ENCODE data around the gene COQ8A. TPM values are rescaled to one million over a fixed set of nuclear protein-coding genes. Genes with fewer than 3 reads are reported as not detected.
"Not testable (repeated sequence)": the region's sequence is repeated elsewhere in the genome, so short reads cannot be mapped to it uniquely, and the experiment has no call there.

Gene COQ8A
- total and polyA plus RNA-seq, 10 of the 15 experiments (the other 5 are each of a cell fraction or from before 2014, with no cell fraction given): 0.72 to 24.8 (median 12.1) TPM

- TF ChIP-seq SUPT20H (IDR thresholded peaks at IDR 0.05; ENCODE audit: borderline replicate concordance, control insufficient read depth, low read depth, low read length) (no peak), POLR2AphosphoS2 (IDR thresholded peaks at IDR 0.05; ENCODE audit: low read depth, low read length) (no peak), FOXM1 (IDR thresholded peaks at IDR 0.05; ENCODE audit: low read depth, low read length) (peak; percentile 82; the same call in 1 of the 2 replicates), RAD21 (IDR thresholded peaks at IDR 0.05; ENCODE audit: insufficient read depth, low read depth, low read length) (no peak), MTA3 (IDR thresholded peaks at IDR 0.05; ENCODE audit: borderline replicate concordance, low read length) (peak; percentile 83), PRDM15 (CRISPR knock-in tag; IDR thresholded peaks at IDR 0.05) (no peak), MEF2A (IDR thresholded peaks at IDR 0.05; ENCODE audit: insufficient read depth, low read depth, low read length) (peak; percentile 91), CBFB (IDR thresholded peaks at IDR 0.05; ENCODE audit: low read depth) (no peak), ZNF622 (IDR thresholded peaks at IDR 0.05) (no peak), ZNF207 (IDR thresholded peaks at IDR 0.05; ENCODE audit: borderline replicate concordance) (no peak), LARP7 (IDR thresholded peaks at IDR 0.05) (no peak), CREB1 (IDR thresholded peaks at IDR 0.05; ENCODE audit: low read depth) (peak; percentile 63), TCF3 (IDR thresholded peaks at IDR 0.05; ENCODE audit: borderline replicate concordance, insufficient read depth, low read depth, low read length) (0 out of 2 replicates have a peak, but pooled peaks have one; percentile 18), BCL3 (IDR thresholded peaks at IDR 0.05; ENCODE audit: borderline replicate concordance, insufficient read depth, low read depth, low read length, poor library complexity, severe bottlenecking) (peak; percentile 26), MXI1 (IDR thresholded peaks at IDR 0.05; ENCODE audit: low read depth, low read length) (no peak)
Observed at GRCh38 chr1:226995365-226996332, 55.6 kb downstream of the COQ8A start (continued).

GRCh38 chr1:226999579-226999978 lies 59.5 kb downstream of the COQ8A start:
- H3K36me3 ChIP-seq (ENCODE audit: control insufficient read depth in 2 of 2, insufficient read depth in 2 of 2, low read length in 1 of 2); H3K9ac ChIP-seq (ENCODE audit: control insufficient read depth, insufficient read depth, low read length); BruUV-seq (replicated peaks); H3K4me2 ChIP-seq (ENCODE audit: control insufficient read depth, insufficient read depth); intact Hi-C loops (cut with micrococcal nuclease; ENCODE audit: unreplicated experiment); POLR2A ChIA-PET; H3K79me2 ChIP-seq (ENCODE audit: control insufficient read depth, insufficient read depth, low read length); H3K27me3 ChIP-seq (replicated peaks in 1 of 2; ENCODE audit: control insufficient read depth in 2 of 2, insufficient read depth in 2 of 2, low read length in 1 of 2); H3K9me3 ChIP-seq (replicated peaks; ENCODE audit: control insufficient read depth, insufficient read depth, low read length); FAIRE-seq; RAD21 ChIA-PET (ENCODE audit: unreplicated experiment); in situ Hi-C loops (cut with MboI); H2AFZ ChIP-seq (ENCODE audit: control insufficient read depth, low read depth, low read length); DNase-seq (ENCODE audit: low read depth, low spot score); SMC1A ChIA-PET (ENCODE audit: uncharacterized antibody, unreplicated experiment); CTCF ChIA-PET; H4K20me1 ChIP-seq (ENCODE audit: control insufficient read depth, insufficient read depth); H3K4me3 ChIP-seq; ATAC-seq; H3K27ac ChIP-seq (ENCODE audit: control insufficient read depth, insufficient read depth): not testable (repeated sequence)
- 100% methylated on average over 2 of the region's 2 CpGs for WGBS (ENCODE audit: insufficient coverage, insufficient replicate concordance, low lambda C conversion rate, missing lambda C conversion rate)
- peaks cover 12% of the 10 kb centered on the region for H3K4me1 ChIP-seq (ENCODE audit: control insufficient read depth, insufficient read depth, low read length)

Measured in GM12878 (cell line).